Measurements from ENCODE around the gene TM9SF1. TPM values are rescaled to one million over a fixed set of nuclear protein-coding genes. Genes with fewer than 3 reads are reported as not detected.

TM9SF1 gene
- total RNA-seq, 1 experiment from 2014 or later = 68.0 TPM

- no peaks in the 10 kb centered on the region for H3K9me3 Mint-ChIP-seq (ENCODE audit: low read depth, unreplicated experiment)
- no peak overlapping the region for H3K4me3 Mint-ChIP-seq (ENCODE audit: low read depth, unreplicated experiment)
- BruUV-seq (replicated peaks) = no TSS peak
- CTCF ChIA-PET = no interaction called here
- intact Hi-C loops (cut with micrococcal nuclease; ENCODE audit: unreplicated experiment) = no loop called here
- TF ChIP-seq CTCF (IDR thresholded peaks at IDR 0.05; ENCODE audit: unreplicated experiment) = no peak
- no peak for DNase-seq
- no peaks in the 10 kb centered on the region for H3K27me3 Mint-ChIP-seq (ENCODE audit: unreplicated experiment)
- H3K36me3 Mint-ChIP-seq (ENCODE audit: insufficient read depth, unreplicated experiment) = peaks cover 72% of the 10 kb centered on the region
- peaks cover 5% of the 10 kb centered on the region for H3K4me1 Mint-ChIP-seq (ENCODE audit: low read depth, unreplicated experiment)
- peak overlapping the region; percentile 13 for H3K27ac Mint-ChIP-seq (ENCODE audit: unreplicated experiment)
Measured at GRCh38 chr14:24182110-24182882, 12.9 kb downstream of the TM9SF1 start.

- BruUV-seq (replicated peaks) = no TSS peak
- H3K9me3 Mint-ChIP-seq (ENCODE audit: low read depth, unreplicated experiment) = no peaks in the 10 kb centered on the region
- H3K27ac Mint-ChIP-seq (ENCODE audit: unreplicated experiment) = no peak overlapping the region
- TF ChIP-seq CTCF (IDR thresholded peaks at IDR 0.05; ENCODE audit: unreplicated experiment) = no peak
- no peak for DNase-seq
- CTCF ChIA-PET = no interaction called here
- H3K4me1 Mint-ChIP-seq (ENCODE audit: low read depth, unreplicated experiment) = no peaks in the 10 kb centered on the region
- intact Hi-C loops (cut with micrococcal nuclease; ENCODE audit: unreplicated experiment) = no loop called here
- H3K36me3 Mint-ChIP-seq (ENCODE audit: insufficient read depth, unreplicated experiment) = peaks cover 72% of the 10 kb centered on the region
- no peaks in the 10 kb centered on the region for H3K27me3 Mint-ChIP-seq (ENCODE audit: unreplicated experiment)
- H3K4me3 Mint-ChIP-seq (ENCODE audit: low read depth, unreplicated experiment) = no peak overlapping the region
Measured at GRCh38 chr14:24181371-24182077, 13.7 kb downstream of the TM9SF1 start.

GRCh38 chr14:24179961-24180796, 15.1 kb downstream of the TM9SF1 start:
- TF ChIP-seq CTCF (IDR thresholded peaks at IDR 0.05; ENCODE audit: unreplicated experiment) = no peak
- no peaks in the 10 kb centered on the region for H3K4me1 Mint-ChIP-seq (ENCODE audit: low read depth, unreplicated experiment)
- intact Hi-C loops (cut with micrococcal nuclease; ENCODE audit: unreplicated experiment) = no loop called here
- H3K4me3 Mint-ChIP-seq (ENCODE audit: low read depth, unreplicated experiment) = no peak overlapping the region
- H3K27me3 Mint-ChIP-seq (ENCODE audit: unreplicated experiment) = no peaks in the 10 kb centered on the region
- H3K9me3 Mint-ChIP-seq (ENCODE audit: low read depth, unreplicated experiment) = no peaks in the 10 kb centered on the region
- DNase-seq = no peak
- BruUV-seq (replicated peaks) = no TSS peak
- no peak overlapping the region for H3K27ac Mint-ChIP-seq (ENCODE audit: unreplicated experiment)
- CTCF ChIA-PET = no interaction called here
- peaks cover 63% of the 10 kb centered on the region for H3K36me3 Mint-ChIP-seq (ENCODE audit: insufficient read depth, unreplicated experiment)

- no peak for DNase-seq
- CTCF ChIA-PET = no interaction called here
- no TSS peak for BruUV-seq (replicated peaks)
- H3K9me3 Mint-ChIP-seq (ENCODE audit: low read depth, unreplicated experiment) = no peaks in the 10 kb centered on the region
- no peaks in the 10 kb centered on the region for H3K4me1 Mint-ChIP-seq (ENCODE audit: low read depth, unreplicated experiment)
- H3K27ac Mint-ChIP-seq (ENCODE audit: unreplicated experiment) = peak overlapping the region; percentile 31
- peaks cover 67% of the 10 kb centered on the region for H3K36me3 Mint-ChIP-seq (ENCODE audit: insufficient read depth, unreplicated experiment)
- H3K27me3 Mint-ChIP-seq (ENCODE audit: unreplicated experiment) = no peaks in the 10 kb centered on the region
- TF ChIP-seq CTCF (IDR thresholded peaks at IDR 0.05; ENCODE audit: unreplicated experiment) = no peak
- H3K4me3 Mint-ChIP-seq (ENCODE audit: low read depth, unreplicated experiment) = no peak overlapping the region
- intact Hi-C loops (cut with micrococcal nuclease; ENCODE audit: unreplicated experiment) = no loop called here
Measured at GRCh38 chr14:24179294-24179960, 15.8 kb downstream of the TM9SF1 start.
